H9 (cell line): ENCODE measurements around the gene TBC1D22A. TPM values are rescaled to one million over a fixed set of nuclear protein-coding genes. Genes with fewer than 3 reads are reported as not detected.

Experiments
- DNase-seq: peaks from one replicate; pipeline ENCODE4 v3.0.0-alpha.2; 2017
- H2AFZ ChIP-seq: one replicate; pipeline ENCODE4 v1.6.1; 2013; ENCODE audit warnings: mild to moderate bottlenecking, low read length, control low read depth, moderate library complexity
- H2AK5ac ChIP-seq: 2 replicates; pipeline ENCODE4 v1.6.1; 2013; ENCODE audit warnings: low read length, control low read depth, mixed read lengths; ENCODE audit not compliant: insufficient read length
- H2BK120ac ChIP-seq: one replicate; pipeline ENCODE4 v1.6.1; 2013; ENCODE audit warnings: low read depth, mild to moderate bottlenecking, low read length, control low read depth, inconsistent platforms; ENCODE audit not compliant: poor library complexity, severe bottlenecking
- H2BK12ac ChIP-seq: 2 replicates; pipeline ENCODE4 v1.6.1; 2013; ENCODE audit warnings: low read length, control low read depth, mixed read lengths, low read depth; ENCODE audit not compliant: insufficient read length
- H2BK15ac ChIP-seq: 2 replicates; pipeline ENCODE4 v1.6.1; 2013; ENCODE audit warnings: low read depth, low read length, control low read depth
- H2BK20ac ChIP-seq: one replicate; pipeline ENCODE4 v1.6.1; 2013; ENCODE audit warnings: low read depth, mild to moderate bottlenecking, low read length, control low read depth, inconsistent platforms; ENCODE audit not compliant: poor library complexity, severe bottlenecking
- H2BK5ac ChIP-seq: 2 replicates; pipeline ENCODE4 v1.6.1; 2013; ENCODE audit warnings: low read length, control low read depth, mixed read lengths; ENCODE audit not compliant: insufficient read length
- H3K14ac ChIP-seq: 2 replicates; pipeline ENCODE4 v1.6.1; 2013; ENCODE audit warnings: low read length, control low read depth; ENCODE audit not compliant: insufficient read depth
- H3K18ac ChIP-seq: 2 replicates; pipeline ENCODE4 v1.6.1; 2013; ENCODE audit warnings: low read depth, mild to moderate bottlenecking, mixed read lengths, low read length, control low read depth; ENCODE audit not compliant: insufficient read length
- H3K23ac ChIP-seq: 2 replicates; pipeline ENCODE4 v1.6.1; 2013; ENCODE audit warnings: low read length, control low read depth, mixed read lengths, low read depth; ENCODE audit not compliant: insufficient read length
- H3K23me2 ChIP-seq: 2 replicates; pipeline ENCODE4 v1.6.1; 2013; ENCODE audit warnings: low read depth, mild to moderate bottlenecking, mixed read lengths, low read length, control low read depth; ENCODE audit not compliant: insufficient read length, poor library complexity, severe bottlenecking
- H3K27ac ChIP-seq: 2 replicates; pipeline ENCODE4 v1.5.1; 2013; ENCODE audit warnings: low read length, control low read depth, mixed read lengths, low read depth; ENCODE audit not compliant: insufficient read length
- H3K27me3 ChIP-seq: 2 replicates; pipeline ENCODE4 v1.6.1; 2013; ENCODE audit warnings: low read length, control low read depth, inconsistent platforms; ENCODE audit not compliant: insufficient read depth
- H3K4ac ChIP-seq: 2 replicates; pipeline ENCODE4 v1.6.1; 2013; ENCODE audit warnings: low read depth, mild to moderate bottlenecking, control low read depth, inconsistent platforms, low read length, moderate library complexity
- H3K4me1 ChIP-seq: 2 replicates; pipeline ENCODE4 v1.6.1; 2013; ENCODE audit warnings: low read length, control low read depth, inconsistent platforms; ENCODE audit not compliant: insufficient read depth
- H3K4me2 ChIP-seq: 2 replicates; pipeline ENCODE4 v1.6.1; 2013; ENCODE audit warnings: low read length, control low read depth, mixed read lengths; ENCODE audit not compliant: insufficient read length, insufficient read depth
- H3K56ac ChIP-seq: 2 replicates; pipeline ENCODE4 v1.6.1; 2013; ENCODE audit warnings: low read depth, mild to moderate bottlenecking, mixed read lengths, low read length, control low read depth; ENCODE audit not compliant: insufficient read length
- H3K79me1 ChIP-seq: 2 replicates; pipeline ENCODE4 v1.6.1; 2013; ENCODE audit warnings: low read depth, mild to moderate bottlenecking, moderate library complexity, low read length, control low read depth, inconsistent platforms; ENCODE audit not compliant: insufficient read depth, poor library complexity, severe bottlenecking
- H3K79me2 ChIP-seq: 2 replicates; pipeline ENCODE4 v1.6.1; 2013; ENCODE audit warnings: low read length, control low read depth, inconsistent platforms; ENCODE audit not compliant: insufficient read depth
- H3K9ac ChIP-seq: 2 replicates; pipeline ENCODE4 v1.6.1; 2013; ENCODE audit warnings: low read length, control low read depth, mixed read lengths; ENCODE audit not compliant: insufficient read length; ENCODE audit errors: extremely low read depth
- H3K9me3 ChIP-seq: one replicate; pipeline ENCODE4 v1.6.1; 2013; ENCODE audit warnings: low read depth, low read length, inconsistent platforms; ENCODE audit not compliant: control insufficient read depth
- H3T11ph ChIP-seq: one replicate; pipeline ENCODE4 v1.6.1; 2013; ENCODE audit warnings: mild to moderate bottlenecking, low read length, control low read depth, inconsistent platforms
- H4K20me1 ChIP-seq: one replicate; pipeline ENCODE4 v1.6.1; 2013; ENCODE audit not compliant: control insufficient read depth, insufficient read length, insufficient read depth
- H4K5ac ChIP-seq: 2 replicates; pipeline ENCODE4 v1.6.1; 2013; ENCODE audit warnings: low read depth, mild to moderate bottlenecking, mixed read lengths, low read length, control low read depth; ENCODE audit not compliant: insufficient read length
- H4K8ac ChIP-seq: replicated peaks from 2 replicates; pipeline ENCODE4 v1.6.1; 2013; ENCODE audit warnings: low read length, control low read depth, mixed read lengths, low read depth; ENCODE audit not compliant: insufficient read length
- H4K91ac ChIP-seq: 2 replicates; pipeline ENCODE4 v1.6.1; 2013; ENCODE audit warnings: low read depth, mild to moderate bottlenecking, moderate library complexity, mixed read lengths, low read length, control low read depth; ENCODE audit not compliant: insufficient read length
- H3K27ac Mint-ChIP-seq, 3 experiments: 2 replicates in 2 of 3; 3 replicates in 1 of 3; pipeline ENCODE4 v1.8.0; 2020 to 2021; ENCODE audit warnings: mixed read lengths in 3 of 3, mild to moderate bottlenecking in 1 of 3, moderate library complexity in 1 of 3
- H3K27me3 Mint-ChIP-seq: 2 replicates; pipeline ENCODE4 v1.8.0; 2021; ENCODE audit warnings: low read depth, mild to moderate bottlenecking, moderate library complexity, mixed read lengths
- H3K36me3 Mint-ChIP-seq, 3 experiments: 2 replicates in 2 of 3; 3 replicates in 1 of 3; pipeline ENCODE4 v1.8.0; 2020 to 2021; ENCODE audit warnings: low read depth in 3 of 3, mixed read lengths in 3 of 3; ENCODE audit not compliant: insufficient read depth in 1 of 3
- H3K4me1 Mint-ChIP-seq, 2 experiments: 2 replicates each; pipeline ENCODE4 v1.8.0; 2020; ENCODE audit warnings: mixed read lengths in 2 of 2
- H3K4me3 Mint-ChIP-seq, 2 experiments: 2 replicates in 1 of 2; 3 replicates in 1 of 2; pipeline ENCODE4 v1.8.0; 2020 to 2021; ENCODE audit warnings: mild to moderate bottlenecking in 2 of 2, mixed read lengths in 2 of 2, moderate library complexity in 1 of 2
- H3K9me3 Mint-ChIP-seq, 2 experiments: 2 replicates in 1 of 2; 3 replicates in 1 of 2; pipeline ENCODE4 v1.8.0; 2020; ENCODE audit warnings: mild to moderate bottlenecking in 2 of 2, mixed read lengths in 2 of 2, moderate library complexity in 1 of 2
- CTCF ChIP-seq: fragments of 200-600 bp; sonication (generic); conservative IDR thresholded peaks from 3 replicates; pipeline ENCODE4 v1.8.0; 2021; ENCODE audit warnings: antibody characterized with exemption, mild to moderate bottlenecking
- WGBS: extraction: QIAGEN DNeasy Blood & Tissue Kit; methylation state at CpG from one replicate; pipeline ENCODE4 v1.1.7; 2013; ENCODE audit warnings: missing lambda C conversion rate, low lambda C conversion rate, mixed read lengths; ENCODE audit not compliant: insufficient read length; ENCODE audit errors: extremely low coverage; 5-methylcytosine and 5-hydroxymethylcytosine counted together
- total RNA-seq: library from RNA; stranded (reverse); gene quantifications from 2 replicates; pipeline ENCODE4 v1.2.1, GENCODE V29; 2021

TBC1D22A gene
- total RNA-seq, 1 experiment from 2014 or later, result 20.8 TPM

GRCh38 chr22:46942799-46943785 lies 180.6 kb downstream of the TBC1D22A start:
- Histone ChIP-seq H3K79me2 (no peaks in the 10 kb centered on the region), H3K4ac (no peak overlapping the region), H3K9ac (no peak overlapping the region), H2BK12ac (no peak overlapping the region), H4K5ac (no peak overlapping the region), H2BK120ac (no peak overlapping the region), H3K4me2 (no peak overlapping the region), H4K20me1 (no peaks in the 10 kb centered on the region), H3K9me3 (no peaks in the 10 kb centered on the region), H3K27ac (no peak overlapping the region), H3K23ac (no peak overlapping the region), H3K27me3 (no peaks in the 10 kb centered on the region), H2BK5ac (no peak overlapping the region), H2AFZ (no peak overlapping the region), H3K56ac (no peak overlapping the region), H3K23me2 (no peaks in the 10 kb centered on the region), H4K91ac (no peak overlapping the region), H4K8ac (no peak overlapping the region), H3K14ac (no peak overlapping the region), H3K4me1 (no peaks in the 10 kb centered on the region), H3K18ac (no peak overlapping the region), H2BK20ac (no peak overlapping the region), H2AK5ac (no peak overlapping the region), H2BK15ac (no peak overlapping the region), H3K79me1 (no peaks in the 10 kb centered on the region), H3T11ph (no peak overlapping the region)
- WGBS, result no CpG with 5 or more reads among the region's 22 CpGs
- no peak for DNase-seq
- H3K9me3 Mint-ChIP-seq, result no peaks in the 10 kb centered on the region
- TF ChIP-seq CTCF, result no peak
- H3K27me3 Mint-ChIP-seq, result no peaks in the 10 kb centered on the region
- no peak overlapping the region for H3K27ac Mint-ChIP-seq
- H3K4me1 Mint-ChIP-seq, result peaks cover 11 to 14% of the 10 kb centered on the region in 2 experiments
- peaks cover 0 to 7% (median 0%) of the 10 kb centered on the region in 3 experiments; a peak in 2 of 7 replicates for H3K36me3 Mint-ChIP-seq
- H3K4me3 Mint-ChIP-seq, result no peak overlapping the region
